Stimulated activated CD4-positive, alpha-beta T cell treated with anti-CD3 and anti-CD28 coated beads, Interleukin-2, amount 100 ng/mL, for 4 hours (primary cell): Measurements from ENCODE around the gene SYNJ2.
"Not testable (repeated sequence)": the region's sequence is repeated elsewhere in the genome, so short reads cannot be mapped to it uniquely, and the experiment has no call there.

Experiments used
- DNase-seq: peaks from one replicate; pipeline ENCODE4 v3.0.0-alpha.2; 2020; ENCODE audit warnings: low read depth

SYNJ2 gene, protein sequence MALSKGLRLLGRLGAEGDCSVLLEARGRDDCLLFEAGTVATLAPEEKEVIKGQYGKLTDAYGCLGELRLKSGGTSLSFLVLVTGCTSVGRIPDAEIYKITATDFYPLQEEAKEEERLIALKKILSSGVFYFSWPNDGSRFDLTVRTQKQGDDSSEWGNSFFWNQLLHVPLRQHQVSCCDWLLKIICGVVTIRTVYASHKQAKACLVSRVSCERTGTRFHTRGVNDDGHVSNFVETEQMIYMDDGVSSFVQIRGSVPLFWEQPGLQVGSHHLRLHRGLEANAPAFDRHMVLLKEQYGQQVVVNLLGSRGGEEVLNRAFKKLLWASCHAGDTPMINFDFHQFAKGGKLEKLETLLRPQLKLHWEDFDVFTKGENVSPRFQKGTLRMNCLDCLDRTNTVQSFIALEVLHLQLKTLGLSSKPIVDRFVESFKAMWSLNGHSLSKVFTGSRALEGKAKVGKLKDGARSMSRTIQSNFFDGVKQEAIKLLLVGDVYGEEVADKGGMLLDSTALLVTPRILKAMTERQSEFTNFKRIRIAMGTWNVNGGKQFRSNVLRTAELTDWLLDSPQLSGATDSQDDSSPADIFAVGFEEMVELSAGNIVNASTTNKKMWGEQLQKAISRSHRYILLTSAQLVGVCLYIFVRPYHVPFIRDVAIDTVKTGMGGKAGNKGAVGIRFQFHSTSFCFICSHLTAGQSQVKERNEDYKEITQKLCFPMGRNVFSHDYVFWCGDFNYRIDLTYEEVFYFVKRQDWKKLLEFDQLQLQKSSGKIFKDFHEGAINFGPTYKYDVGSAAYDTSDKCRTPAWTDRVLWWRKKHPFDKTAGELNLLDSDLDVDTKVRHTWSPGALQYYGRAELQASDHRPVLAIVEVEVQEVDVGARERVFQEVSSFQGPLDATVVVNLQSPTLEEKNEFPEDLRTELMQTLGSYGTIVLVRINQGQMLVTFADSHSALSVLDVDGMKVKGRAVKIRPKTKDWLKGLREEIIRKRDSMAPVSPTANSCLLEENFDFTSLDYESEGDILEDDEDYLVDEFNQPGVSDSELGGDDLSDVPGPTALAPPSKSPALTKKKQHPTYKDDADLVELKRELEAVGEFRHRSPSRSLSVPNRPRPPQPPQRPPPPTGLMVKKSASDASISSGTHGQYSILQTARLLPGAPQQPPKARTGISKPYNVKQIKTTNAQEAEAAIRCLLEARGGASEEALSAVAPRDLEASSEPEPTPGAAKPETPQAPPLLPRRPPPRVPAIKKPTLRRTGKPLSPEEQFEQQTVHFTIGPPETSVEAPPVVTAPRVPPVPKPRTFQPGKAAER (N-terminal part only)

DNA sequence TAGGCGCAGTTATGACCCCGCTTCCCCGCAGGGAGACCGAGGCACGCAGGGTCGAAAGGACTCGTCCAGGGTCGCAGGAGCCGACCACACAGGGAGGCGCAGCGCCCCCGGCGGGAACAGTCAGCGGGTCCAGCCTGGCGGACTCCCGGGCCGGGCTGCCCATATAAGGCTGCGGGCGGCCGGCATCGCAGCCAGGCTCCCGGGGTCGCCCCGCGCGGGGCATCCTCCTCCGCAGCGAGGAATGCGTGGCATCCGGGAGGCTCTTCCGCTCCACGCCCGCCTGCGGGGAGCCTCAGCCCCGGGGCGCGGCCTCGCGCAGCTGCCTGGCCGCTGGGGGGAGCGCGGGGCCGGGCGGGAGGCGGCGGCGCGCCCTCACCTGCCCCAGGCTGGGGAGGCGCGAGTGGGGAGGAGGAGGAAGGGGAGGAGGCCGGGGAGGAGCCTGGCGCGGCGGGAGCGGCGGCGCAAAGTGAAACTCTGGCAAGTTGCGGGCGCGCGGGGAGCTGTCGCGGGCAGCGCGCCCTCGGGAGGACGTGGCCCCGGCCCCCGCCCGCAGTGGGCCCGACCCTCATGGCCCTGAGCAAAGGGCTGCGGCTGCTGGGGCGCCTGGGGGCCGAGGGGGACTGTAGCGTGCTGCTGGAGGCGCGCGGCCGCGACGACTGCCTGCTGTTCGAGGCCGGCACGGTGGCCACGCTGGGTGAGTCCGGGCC, at the start of gene SYNJ2:
Gene SYNJ2 (plus strand): TSS at position 469 of the 707 bp plus-strand sequence. CDS start 99 bp downstream, at position 568.
- peak; percentile 84 for DNase-seq

DNA sequence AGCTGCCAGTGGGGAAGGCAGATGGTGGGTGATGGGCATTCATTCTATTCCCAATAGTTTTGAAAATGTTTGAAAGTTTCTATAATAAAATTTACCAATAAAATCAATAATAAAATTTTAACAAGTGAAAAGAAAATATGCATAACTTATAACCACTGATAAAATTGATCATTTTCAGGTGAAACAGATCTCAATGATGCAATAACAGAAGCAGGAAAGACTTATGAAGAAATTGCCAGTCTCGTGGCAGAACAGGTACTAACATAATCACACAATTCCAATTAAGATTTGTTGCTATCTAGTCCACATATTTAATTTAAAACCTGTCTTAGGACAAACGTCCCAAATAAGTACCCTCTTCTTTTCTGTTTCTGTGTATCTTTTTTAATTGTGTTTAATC, 45.9 kb upstream of the SYNJ2 start:
- DNase-seq: no peak

DNA sequence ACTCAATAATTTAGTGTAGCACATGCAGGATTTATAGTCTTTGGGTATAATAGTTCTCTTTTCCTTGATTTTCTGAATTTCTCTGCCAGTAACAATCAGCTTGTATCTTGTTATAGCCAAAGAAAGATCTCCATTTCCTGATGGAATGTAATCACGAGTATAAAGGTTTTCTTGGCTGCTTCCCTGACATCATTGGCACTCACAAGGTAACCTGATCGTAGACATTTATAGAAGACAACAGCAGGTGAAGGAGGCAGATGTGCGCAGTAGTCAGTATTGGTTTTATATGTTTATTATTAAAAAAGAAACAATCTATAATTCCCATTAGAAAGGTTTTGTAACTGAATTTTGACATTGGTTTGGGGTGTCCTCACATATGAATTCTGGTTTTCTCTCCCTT, 44.3 kb upstream of the SYNJ2 start:
- no peak for DNase-seq

DNA sequence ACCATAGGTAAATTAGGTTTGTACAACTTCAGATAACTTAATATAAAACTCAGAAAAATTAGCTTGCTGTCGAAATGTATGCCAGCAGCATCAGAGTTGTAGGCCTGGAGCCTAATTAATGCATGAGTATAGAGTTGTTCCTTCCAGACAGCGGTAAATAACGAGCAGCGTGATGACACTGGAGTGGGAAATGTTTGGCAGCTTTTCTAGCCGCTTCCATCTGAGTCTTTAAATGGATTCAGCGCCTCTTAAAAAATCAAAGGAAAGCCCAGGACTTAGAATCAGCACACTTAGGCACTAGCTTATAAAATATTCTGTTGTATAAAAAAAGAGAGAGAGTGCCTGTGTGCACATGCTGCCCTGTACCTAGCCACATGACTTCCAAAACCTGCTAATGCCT, 43.7 kb upstream of the SYNJ2 start:
- no peak for DNase-seq

DNA sequence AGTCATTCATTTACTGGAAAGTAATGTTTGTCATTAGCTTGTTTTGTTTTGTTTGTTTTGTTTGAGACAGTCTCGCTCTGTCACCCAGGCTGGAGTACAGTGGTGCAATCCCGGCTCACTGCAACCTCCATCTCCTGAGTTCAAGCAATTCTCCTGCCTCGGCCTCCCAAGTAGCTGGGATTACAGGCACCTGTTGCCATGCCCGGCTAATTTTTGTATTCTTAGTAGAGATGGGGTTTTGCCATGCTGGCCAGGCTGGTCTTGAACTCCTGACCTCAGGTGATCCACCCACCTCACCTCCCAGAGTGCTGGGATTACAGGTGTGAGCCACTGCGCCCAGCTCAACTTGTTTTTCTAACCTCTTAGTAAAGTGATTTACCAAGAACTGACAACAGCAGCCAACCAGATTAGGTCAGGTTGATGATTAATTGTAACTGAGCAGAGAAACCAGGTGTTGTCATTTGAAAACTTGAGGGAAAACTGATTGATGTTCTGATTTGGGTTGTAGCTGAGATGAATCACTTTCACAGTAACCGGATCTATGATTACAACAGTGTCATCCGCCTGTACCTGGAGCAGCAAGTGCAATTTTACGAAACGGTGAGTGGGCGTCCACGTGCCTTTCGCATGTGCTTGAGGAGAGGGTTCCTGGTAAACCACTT, 41.2 kb upstream of the SYNJ2 start:
- peak; percentile 43 for DNase-seq

DNA sequence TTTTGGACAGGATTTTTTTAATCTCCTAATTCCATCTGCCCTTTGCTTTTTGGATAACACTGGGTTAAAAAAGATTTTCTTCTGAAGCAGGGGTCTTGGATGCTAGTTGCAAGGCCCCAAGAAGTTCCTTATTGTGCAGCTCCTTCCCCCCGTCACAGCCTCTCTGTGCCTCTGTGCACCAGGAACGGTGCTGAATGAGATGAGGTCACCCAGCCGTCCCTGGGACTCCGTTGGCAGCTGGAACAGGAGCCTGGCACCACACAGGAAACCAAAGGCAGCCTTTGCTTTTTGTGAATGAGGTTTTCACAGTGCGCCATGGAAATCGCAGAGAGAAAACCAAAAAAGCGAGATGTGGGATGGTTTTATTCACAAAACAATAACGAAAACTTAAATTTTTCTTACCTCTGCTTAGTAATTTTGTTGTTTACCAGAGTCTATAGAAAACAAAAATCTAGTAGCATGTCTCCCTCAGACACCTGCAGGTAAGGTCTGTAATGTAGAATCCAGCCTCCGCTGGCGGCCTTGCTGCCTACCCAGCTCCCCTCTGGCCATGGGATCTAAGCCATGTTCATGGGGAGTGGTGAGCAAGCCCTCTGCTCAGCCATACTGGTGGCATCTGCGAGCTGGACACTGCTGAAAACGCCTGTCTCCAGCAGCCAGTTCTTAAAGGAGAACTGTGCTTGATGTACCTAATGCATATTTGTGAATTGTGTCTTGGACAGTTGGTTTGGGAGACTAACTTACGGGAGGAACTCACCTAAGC, 40.4 kb upstream of the SYNJ2 start:
- DNase-seq: no peak

DNA sequence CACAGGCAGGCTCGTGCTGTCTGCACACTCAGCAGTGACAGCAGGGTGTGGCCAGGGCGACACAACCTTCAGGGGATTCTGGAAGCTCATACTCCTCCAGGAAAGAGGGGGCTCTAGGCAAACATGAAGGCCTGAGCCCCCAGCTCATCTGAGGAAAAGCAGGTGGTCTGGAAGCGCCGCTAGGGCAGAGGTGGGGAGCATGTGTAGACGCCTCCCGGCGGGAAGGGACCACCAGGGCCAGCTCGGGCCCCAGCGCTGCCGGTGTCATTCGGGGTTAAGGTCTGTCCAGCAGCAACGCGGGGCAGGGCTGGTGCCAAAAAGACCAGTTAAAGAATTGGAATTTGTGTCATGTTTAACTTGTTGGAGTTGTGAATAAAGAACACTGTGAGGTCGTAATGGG, 39.3 kb upstream of the SYNJ2 start:
- DNase-seq: no peak

DNA sequence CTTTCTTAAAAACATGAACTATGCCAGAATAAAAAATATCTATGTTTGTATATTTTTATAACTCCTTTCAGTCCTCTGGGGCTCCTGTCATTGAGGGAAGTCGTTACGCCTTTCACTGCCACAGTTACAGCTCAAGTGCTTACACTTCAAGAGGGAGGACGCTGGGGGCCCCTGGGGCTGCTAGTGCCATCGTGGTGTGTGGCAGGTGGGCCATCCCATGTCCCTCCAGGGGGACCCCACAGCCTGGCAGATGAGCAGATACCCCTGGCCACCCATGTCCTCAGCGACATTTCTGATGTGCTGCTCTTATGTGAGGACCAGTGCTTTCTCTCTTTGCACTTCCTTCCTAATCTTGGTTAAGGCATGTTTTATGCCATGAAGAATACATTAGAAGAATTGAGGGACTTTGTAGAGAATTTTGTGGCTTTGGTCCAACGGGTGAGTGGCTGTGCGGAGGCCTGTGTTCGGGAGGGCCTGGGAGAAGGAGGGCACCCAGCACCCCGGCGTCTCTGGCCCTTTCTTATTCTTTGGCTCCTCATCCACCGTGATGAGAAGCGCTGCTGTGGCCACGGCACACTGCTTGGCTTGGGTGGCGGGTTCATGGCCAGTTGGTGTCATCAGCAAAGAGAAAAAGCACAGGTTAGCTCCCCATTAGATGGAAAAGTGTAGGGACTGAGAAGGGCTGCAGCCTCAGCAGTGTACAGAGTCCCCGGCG, 38.3 kb upstream of the SYNJ2 start:
- no peak for DNase-seq

DNA sequence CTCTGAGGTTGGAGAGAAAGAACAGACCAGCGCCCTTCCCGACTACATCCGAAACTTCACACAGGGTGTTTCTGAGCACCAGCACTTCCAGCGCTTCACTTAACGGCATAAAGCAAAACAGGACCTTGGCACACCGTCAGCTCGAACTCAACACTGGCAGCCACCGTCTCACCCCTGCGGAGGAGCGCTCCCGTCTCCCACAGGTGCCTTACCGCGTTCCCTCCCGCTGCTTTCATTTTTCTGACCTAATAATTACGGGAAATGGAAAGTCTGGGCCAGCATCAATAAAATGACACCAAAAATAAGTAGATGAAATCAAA, 37.7 kb upstream of the SYNJ2 start:
- DNase-seq: no peak

DNA sequence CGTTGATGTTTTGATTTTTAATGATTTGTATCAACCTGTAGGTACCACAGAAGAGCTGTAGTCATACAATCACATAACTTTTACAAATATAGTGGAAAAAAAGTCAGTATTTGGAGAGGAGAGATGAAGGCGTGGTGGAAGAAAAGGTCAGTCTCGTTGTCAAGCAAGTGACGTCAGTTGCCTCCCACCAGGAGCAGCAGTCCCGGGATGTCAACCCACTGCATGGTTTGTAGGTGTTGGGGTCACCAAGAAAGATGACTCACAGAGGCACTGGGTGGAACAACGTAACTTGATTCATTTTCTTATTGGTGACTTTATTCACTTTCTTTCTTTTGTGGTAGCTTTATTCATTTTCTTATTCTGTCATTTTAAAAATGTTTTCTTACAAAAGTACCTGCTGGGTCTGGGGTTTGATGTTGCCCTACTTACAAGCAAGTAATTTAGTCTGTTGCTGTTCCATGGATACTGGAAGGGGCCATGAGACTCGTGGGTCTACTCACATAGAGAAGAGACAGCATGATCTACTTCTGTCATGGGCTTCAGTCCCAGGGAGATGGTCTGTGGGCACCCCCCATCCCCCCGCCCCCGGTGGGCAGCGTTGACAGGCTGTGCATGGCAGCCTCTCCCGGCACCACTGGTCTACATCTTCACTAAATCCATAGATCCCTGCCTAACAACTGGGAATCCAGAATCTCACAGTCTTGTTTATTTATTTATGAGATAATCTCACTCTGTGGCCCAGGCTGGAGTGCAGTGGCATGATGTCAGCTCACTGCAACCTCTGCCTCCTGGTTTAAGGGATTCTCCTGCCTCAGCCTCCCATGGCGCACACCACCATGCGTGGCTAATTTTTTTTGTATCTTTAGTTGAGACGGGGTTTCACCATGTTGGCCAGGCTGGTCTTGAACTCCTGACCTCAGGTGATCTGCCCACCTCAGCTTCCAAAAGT, 36.4 kb upstream of the SYNJ2 start:
- peak; percentile 64 for DNase-seq

DNA sequence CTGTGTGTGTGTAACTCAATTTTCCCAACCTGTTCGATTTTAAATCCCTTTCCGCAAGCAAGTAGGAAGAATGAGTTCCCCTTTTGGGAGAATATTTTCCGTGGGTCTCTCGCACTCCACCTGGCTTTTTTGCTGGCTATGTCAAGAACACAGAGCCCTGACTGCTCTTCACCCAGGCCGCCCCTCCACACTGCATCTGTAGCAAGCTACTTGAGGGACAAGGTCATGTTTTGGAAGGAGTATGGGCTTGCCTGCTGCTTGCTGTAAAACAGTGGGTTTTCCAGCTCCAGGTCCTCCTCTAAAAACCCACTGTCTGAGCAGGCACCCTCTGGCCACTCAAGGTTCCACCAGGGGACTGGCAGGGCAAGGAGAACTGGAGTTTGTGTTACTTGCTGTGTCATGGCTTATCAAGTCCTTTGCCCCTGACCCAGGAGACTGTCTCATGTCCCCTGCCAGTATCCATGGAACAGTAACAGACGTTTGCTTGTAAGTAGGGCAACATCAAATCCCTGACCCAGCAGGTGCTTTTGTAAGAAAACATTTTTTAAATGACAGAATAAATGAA, 35.5 kb upstream of the SYNJ2 start:
- DNase-seq: no peak

DNA sequence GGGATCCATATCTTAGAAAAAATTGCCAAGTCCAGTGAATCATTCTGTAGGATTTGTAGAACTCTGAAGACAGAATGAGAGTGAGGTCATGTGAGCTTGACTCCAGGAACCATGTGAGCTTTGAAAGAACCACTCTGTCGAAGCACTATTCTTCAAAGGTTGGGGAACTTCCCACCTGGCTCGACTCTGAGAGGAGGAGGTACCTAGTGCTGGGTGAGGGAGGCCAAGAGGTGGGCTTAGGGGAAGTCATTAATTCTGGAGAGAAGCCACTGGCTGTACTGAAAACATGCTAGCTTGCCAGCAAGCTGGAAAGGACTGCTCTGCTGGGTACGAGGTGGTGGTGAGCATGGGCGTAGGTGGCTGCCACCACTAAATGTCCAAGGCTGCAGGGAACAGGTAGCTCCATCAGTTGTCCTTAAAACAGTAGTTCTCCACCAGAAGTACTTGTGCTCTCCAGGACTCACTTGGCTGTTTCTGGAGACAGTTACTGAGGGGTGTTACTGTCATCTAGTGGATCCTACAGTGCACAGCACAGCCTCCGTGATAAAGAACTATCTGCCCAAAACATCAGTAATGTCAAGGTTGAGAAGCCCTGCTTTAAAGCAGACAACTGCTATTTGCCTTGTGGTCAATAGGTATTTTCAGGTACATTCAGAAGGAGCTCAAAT, 34.7 kb upstream of the SYNJ2 start:
- no peak for DNase-seq

DNA sequence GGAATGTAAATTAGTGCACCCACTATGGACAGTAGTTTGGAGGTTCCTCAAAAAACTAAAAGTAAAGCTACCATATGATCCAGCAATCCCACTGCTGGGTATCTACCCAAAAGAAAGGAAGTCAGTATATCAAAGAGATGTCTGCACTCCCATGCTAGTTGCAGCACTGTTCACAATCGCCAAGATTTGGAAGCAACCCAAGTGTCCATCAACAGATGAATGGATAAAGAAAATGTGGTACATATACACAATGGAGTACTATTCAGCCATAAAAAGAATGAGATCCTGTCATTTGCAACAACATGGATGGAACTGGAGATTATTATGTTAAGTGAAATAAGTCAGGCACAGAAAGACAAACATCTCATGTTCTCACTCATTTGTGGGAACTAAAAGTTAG, 30.8 kb upstream of the SYNJ2 start:
- DNase-seq: not testable (repeated sequence)

DNA sequence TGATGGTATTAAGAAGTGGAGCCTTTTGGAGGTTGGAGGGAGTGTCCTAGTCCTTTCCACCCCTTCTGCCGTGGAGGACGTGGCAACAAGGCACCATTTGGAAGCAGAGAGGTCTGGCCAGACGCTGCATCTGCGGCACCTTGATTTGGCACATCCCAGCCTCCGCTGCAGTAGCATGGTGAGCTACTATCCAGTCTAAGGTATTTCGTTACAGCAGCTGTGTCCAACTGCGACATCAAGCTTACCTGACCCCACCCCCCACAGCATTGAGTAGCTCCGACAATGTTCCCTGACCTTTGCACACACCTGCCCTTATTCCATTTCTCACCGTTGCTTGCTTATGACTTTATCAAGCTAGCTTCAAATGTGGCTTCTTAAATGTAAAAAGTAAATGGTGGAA, 29.8 kb upstream of the SYNJ2 start:
- DNase-seq: no peak

DNA sequence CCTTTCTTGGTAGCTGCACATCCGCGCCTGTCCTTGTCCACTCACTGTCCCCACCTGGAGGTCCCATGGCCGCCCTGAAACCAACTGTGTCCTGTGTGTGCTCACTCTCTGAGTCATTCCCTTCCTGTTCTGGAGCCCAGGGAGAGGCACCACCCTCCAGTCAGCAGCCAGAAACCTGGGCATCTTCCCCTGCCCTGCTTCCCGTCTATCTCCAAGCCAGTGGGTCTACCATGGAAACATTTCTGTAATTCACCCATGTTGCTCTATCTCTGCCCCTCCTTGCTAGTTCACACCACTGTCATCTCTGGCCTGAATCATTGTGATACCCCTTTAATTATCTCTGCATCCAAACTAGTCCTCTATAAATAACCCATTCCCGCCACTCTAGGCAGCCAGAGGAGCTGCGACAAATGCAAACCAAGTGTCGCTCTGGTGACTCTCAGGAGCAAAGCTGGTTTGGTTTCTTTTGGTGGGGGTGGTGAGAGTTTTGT, 28.8 kb upstream of the SYNJ2 start:
- no peak for DNase-seq

DNA sequence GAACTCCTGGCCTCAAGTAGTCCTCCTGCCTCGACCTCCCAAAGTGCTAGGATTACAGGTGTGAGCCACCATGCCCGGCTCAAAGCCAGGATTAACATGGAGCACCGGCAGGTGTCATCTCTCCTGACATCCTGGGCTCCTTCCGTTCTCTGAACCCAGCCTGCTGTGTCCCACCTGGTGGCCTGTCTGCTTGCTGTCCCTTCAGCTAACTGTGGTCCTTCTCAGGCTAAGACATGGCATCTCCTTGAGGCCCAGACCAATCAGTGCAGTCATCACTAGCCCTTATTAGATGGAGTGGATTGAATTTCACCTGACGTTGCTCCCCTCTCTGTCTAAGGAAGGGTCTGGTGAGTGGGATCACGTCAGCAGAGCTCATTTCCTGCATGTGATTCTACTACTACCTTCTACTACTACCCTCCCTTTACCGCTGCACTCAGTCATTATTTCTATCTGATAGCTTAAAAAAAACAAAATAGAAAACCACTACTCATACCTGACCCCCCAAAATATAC, 28.0 kb upstream of the SYNJ2 start:
- no peak for DNase-seq
